ENCODE results near the gene P2RX6.

P2RX6 gene

DNA sequence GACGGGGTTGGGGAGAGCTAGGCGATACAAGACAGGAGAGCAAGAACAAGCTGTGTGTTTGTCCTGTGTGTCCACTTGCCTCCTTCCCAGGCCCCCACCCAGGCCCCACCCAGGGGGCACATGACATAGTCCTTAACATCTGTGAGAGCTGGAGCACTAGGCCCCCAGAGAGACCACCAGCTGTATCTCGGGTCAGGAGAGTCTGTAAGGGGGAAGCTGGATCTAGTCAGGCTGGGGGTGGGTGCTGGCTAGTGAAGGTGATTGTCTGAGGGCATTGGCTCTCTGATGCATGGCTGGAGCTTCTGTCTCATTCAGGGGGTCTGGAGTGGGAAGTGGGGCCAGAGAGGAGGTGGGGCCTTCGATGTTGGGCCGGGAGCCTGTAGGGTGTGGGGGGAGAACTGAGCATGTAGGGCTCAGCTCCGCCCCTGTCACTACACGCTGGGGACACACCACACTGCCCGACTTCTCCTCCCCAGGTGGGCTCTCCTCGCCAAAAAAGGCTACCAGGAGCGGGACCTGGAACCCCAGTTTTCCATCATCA, 571 bp downstream of the P2RX6 start:
- no peak for DNase-seq

DNA sequence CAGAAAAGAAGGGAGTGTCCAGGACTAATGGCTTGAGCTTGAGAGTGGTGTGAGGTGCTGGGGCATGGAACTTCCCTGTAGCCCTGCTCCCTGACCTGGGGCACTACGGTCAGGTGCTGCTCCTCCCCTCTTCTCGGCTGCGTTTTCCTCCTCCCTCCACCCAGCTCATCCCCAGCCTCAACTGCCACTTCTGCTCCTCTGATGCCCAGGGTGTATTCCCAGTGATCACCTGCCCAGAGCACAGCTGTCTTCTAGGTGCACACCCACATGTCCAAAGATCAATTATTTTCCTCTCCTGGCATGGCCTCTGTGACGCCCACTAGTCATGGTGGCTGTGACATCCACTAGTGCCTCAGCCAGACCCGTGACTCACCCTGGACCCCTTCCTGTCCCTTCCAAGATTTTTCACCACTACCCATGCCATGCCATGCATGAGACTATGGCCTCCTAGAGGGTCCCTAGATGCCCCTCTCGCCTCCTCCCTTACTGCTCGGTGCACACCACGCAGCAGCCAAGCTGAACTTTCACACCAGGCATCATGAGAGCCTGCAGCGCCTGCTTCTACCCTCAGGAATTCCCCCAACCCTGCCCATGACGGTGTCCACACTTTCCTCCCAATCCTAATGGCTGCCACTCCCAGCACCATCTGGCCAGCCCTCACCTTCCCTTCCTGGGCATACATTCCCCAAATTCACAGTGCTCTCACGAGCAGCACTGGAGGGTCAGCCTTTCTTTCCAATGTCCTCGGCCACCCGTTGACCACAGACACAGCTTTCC, 1.9 kb downstream of the P2RX6 start:
- no peak for DNase-seq

DNA sequence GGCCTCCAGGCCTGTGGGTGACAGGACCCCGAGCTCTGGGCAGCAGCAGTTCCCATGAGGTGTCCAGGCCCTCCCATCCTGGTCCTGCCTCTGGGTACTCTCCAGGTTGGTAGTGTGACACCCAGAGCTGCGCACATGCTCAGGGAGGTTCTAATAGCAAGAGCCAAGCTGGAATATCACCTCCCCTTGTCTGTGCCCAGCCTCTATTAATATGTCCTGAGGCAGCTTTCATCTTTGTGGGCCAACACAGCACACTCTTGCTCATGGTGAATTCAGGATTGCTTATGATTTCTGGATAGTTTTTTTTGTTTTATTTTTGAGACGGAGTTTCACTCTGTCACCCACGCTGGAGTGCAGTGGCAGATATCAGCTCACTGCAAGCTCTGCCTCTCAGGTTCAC, 3.3 kb downstream of the P2RX6 start:
- DNase-seq = no peak

DNA sequence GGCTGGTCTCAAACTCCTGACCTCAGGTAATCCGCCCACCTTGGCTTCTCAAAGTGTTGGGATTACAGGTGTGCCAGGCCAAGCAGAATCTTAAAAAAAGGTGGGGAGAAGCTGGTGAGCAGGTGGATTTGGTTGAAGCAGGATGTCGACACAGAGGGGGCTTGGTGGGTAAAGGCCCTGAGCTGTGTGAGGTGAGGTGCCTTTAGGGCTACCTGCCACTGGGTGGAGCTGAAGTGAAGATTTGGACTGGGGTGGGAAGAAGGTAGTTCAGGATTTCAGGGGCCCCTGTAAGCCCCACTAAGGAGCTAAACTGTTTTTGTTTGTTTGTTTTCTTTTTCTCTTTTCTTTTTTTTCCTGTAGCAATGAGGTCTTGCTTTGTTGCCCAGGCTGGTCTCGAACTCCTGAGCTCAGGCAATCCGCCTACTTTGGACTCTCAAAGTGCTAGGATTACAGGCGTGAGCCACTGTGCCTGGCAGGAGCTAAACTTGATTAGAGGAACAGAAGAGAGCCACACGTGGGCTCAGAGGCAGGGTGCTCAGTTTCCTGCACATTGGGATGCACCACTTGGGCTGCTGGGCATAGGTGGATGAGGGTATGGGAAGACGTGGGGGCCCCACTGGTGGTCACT, 6.0 kb downstream of the P2RX6 start:
- no peak for DNase-seq

DNA sequence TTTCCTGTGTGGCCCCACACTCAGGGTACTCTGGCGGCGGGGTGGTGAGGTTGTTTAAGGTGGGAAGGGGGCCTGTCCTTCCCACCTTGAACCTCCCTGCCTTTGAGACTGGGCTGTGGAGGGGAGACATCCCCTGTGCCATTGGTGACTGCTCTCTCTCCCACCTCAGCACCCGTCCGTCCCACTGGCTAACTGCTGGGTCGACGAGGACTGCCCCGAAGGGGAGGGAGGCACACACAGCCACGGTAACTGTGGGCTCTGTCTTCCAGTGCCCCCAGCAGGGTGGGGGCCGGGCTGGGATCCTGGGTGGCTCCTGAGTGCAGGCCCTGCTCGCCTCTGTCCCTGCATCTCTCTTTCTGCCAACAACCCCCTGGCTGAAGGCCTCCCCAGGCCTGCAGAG, 7.5 kb downstream of the P2RX6 start:
- DNase-seq = no peak

DNA sequence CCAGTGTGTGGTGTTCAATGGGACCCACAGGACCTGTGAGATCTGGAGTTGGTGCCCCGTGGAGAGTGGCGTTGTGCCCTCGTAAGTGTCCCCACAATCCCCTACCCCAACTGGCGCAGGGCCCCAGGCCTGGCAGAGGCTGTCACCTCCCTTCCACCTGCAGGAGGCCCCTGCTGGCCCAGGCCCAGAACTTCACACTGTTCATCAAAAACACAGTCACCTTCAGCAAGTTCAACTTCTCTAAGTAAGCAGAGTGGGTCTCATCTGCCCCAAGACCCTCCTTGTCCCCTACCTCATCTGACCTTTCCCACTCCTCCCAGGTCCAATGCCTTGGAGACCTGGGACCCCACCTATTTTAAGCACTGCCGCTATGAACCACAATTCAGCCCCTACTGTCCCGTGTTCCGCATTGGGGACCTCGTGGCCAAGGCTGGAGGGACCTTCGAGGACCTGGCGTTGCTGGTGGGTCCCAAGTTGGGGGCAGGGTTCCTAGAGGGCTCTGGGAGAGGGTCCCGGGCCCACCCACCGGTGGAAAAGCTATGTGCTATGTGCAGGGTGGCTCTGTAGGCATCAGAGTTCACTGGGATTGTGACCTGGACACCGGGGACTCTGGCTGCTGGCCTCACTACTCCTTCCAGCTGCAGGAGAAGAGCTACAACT, 8.1 kb downstream of the P2RX6 start:
- no peak for DNase-seq

DNA sequence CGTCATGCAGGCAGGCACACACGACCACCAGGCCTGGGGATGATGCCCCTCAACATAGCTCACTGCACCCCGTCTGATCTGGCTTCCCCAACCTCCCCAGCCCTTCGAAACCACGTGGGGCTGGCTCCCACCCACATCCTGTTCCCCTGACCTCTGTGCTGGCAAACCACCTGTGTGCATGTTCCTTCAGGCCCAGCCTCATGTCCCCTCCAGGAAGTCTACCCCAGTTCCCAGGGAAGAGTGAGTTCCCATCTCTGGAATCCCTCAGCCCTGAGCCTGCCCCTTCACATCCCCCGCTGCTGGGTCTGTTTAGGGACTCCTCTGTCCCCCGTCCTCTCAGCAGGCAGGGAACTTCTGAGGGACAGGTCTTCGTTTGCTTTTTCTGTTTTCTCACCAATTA, 10.3 kb downstream of the P2RX6 start:
- no peak for DNase-seq

DNA sequence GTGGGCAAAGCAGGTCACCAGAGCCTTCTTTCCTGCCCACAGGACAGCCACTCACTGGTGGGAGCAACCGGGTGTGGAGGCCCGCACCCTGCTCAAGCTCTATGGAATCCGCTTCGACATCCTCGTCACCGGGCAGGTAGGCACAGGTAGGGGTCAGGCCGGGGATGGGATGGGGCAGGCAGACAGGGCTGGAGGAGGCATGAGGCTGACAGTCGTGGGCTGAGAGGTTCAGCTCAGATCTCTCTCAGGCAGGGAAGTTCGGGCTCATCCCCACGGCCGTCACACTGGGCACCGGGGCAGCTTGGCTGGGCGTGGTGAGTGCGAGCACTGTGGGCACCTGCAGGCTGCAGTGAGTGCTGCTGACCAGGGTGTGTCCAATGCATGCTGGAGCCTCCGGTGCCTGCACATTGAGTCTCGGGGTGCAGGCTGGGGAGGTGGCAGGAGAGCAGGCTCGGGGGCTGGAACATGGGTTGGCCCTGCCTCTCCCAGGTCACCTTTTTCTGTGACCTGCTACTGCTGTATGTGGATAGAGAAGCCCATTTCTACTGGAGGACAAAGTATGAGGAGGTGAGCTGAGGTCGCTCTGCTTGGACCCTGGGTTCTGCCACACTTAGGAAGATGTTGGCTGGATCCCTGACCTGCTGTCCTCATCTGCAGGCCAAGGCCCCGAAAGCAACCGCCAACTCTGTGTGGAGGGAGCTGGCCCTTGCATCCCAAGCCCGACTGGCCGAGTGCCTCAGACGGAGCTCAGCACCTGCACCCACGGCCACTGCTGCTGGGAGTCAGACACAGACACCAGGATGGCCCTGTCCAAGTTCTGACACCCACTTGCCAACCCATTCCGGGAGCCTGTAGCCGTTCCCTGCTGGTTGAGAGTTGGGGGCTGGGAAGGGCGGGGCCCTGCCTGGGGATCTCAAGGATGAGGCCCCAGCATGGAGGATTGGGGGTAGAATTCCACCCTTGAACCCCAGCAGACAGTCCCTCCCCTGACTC, 11.1 kb downstream of the P2RX6 start:
- no peak for DNase-seq

DNA sequence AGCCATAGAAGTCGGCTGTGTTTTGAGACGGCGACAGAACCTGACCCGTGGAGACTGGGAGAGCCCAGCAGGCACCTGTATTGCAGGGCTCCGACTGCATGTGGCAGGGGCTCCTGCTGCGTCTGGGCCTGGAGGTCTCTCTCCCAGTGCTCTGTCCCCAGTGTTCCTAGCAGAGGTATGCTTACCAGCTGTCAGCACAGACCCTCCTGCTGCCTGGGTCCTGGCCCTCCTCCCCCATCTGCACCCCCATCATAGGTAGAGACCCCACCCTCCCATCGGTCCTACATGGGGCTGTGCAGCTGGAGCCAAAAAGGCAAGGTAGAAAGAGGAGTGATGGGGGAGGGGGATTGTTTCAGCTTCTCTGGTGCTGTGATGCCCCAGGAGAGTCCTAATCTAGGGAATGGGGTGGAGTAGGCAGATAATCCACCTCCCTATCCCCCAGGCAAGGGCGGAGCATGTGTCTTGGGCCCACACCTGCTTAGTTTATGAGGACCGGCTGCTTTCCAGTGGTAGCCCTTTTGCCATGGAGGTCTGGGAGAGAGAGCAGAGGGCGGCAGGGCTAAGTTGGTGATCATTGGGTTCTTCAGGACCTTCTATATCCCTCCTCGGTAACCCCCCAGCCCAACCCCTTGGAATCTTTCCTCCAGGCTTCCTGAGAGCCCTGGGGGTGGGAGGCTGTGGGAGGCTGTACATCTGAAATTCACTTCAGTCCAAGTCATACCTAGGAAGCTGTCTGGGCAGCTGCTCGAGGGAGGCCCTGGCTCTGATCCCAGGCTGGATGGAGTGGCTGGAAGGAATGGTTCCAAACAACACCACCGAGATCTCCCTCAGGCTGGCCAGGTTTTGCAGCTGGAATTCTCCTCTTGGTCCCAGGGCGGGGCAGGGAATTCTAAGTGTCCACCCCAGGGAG, 12.1 kb downstream of the P2RX6 start:
- DNase-seq = no peak

DNA sequence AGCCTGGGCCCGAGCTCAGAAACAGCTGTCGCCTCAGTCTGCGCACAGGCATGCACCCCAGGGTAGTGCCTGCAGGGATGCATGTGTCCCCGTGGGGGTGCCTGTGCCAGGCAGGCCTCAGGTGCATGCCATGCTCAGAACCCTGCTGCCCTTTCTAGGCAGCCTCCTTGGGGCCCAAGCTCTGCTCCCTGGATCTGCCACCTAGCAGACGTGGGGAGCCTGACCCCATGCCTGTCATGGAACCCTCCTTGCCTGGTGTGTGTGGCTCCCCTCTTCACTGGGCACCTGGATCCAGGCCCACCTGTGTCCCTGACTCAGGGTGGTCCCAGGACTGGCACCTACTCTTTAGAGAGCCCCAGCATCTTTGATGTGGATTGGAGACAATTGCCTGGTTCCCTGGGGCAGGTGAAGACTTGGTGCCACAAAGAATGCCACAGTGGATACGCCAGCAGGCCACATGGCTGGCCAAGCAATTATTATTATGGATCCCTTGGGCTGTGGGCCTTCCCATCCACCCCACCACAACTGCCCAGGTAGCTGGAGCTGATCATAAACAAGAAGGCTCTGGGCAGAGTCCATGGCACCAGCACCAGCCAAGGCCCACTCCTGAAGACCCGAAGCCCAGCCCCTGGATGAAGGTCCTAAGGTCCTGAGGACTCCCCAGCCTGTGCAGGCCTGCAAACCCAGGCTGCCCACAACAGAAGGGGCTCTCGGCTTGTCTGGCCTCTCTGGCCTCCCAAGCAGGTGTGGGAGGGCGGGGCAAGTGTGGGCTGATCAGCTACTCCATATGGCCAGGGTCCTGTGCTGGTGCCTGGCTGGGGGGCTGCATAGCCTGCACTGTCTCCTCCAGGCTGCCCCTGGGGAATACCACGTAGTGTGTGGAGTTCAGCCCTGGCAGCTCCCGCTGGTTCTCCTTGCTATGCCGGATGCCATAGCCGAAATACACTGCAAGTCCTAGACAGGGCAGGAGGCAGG, 13.6 kb downstream of the P2RX6 start:
- no peak for DNase-seq

DNA sequence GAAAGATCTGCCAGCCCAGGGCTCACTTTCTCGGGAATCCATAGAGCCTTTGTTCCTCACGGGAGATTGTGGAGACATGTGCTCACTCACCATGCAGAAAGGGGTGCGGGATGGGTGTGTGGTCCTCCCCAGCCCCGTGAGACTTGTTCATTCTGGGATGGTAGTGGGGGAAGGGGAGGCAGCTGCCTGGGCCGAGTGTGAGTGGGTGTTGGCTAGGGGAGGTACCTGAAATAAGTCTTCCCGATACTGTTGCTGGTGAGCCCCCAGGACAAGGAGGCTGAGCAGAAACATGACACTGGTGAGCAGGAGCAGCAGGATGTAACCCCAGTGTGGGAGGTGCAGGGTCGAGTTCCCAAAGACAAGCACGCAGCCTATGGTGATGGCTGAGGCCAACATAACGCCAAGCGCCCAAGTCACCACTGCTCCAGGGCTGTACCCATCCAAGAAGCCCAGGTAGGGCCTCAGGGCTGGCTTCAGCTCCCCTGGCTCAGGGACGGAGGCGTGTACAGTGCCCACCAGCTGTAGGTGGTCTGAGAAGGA, 14.6 kb downstream of the P2RX6 start:
- DNase-seq = no peak

DNA sequence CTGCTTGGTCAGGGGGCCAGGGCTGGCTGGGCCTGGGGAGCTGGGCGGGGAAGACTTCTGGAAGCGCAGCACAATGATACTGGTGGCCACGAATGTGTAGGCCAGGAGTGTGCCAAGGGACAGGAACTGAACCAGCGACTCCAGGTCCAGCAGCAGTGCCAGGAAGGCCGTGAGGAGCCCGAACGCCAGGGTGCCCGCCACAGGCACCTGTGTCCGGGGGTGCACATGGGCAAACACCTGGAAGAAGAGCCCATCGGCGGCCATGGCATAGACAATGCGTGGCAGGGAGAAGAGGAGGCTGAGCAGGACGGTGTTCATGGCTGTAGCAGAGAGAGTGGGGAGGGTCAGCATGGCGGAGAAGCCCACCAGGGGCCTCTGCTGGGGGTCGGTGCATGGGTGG, 15.1 kb downstream of the P2RX6 start:
- no peak for DNase-seq

DNA sequence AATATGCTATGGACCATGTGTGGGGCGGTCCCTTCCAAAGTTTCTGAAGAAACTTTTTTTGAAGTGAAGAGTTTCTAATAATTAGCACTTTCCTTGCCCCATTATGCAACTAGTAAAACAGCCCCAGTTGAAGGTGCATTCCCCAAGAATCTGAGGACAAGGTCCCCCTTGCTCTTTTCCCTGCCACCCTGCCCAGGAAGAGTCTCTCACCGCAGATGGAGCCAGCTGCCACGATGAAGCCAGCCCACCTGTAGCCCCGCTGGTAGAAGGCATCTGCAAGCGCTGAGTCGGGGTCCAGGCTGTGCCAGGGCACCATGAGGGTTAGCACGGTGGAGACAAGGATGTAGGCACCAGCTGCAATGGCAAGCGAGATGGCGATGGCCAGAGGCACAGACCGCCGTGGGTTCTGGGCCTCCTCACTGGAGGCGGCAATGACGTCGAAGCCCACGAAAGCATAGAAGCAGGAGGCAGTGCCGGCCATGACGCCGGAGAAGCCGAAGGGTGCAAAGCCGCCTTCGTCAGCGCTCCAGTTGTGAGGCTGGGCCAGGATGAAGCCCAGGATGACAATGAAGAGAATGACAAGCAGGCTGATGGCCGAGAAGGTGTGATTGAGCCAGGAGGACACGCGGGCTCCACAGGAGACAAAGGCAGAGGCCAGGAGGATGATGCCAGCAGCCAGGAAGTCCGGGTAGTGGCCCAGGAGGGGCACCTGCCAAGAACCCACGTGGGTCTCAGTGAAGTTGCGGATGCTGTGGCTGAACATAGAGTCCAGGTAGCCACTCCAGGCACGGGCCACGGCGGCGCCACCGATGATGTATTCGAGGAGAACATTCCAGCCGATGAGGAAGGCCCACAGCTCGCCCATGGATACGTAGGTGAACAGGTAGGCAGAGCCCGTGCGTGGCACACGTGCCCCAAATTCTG, 15.9 kb downstream of the P2RX6 start:
- no peak for DNase-seq

DNA sequence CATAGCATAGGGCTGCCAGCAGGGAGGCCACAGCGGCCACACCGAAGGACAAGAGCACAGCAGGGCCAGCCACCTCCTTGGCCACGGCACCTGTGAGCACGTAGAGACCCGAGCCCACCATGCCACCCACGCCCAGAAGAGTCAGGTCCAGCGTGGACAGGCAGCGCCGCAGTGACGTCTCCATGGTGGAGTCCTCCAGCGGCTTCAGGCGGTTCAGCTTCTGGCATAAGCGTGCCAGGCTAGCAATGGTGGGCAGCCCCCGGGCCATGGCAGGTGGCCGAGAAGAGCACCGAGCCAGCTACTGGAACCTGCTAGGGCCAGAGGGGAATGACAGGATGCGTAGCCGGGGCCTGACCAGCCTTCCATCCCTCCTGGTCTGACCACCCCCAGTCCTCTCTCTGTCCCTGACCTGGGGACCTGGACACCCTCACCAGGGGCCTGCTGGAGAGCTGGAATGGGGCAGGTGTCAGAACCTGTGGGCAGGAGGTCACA, 16.6 kb downstream of the P2RX6 start:
- DNase-seq = no peak

DNA sequence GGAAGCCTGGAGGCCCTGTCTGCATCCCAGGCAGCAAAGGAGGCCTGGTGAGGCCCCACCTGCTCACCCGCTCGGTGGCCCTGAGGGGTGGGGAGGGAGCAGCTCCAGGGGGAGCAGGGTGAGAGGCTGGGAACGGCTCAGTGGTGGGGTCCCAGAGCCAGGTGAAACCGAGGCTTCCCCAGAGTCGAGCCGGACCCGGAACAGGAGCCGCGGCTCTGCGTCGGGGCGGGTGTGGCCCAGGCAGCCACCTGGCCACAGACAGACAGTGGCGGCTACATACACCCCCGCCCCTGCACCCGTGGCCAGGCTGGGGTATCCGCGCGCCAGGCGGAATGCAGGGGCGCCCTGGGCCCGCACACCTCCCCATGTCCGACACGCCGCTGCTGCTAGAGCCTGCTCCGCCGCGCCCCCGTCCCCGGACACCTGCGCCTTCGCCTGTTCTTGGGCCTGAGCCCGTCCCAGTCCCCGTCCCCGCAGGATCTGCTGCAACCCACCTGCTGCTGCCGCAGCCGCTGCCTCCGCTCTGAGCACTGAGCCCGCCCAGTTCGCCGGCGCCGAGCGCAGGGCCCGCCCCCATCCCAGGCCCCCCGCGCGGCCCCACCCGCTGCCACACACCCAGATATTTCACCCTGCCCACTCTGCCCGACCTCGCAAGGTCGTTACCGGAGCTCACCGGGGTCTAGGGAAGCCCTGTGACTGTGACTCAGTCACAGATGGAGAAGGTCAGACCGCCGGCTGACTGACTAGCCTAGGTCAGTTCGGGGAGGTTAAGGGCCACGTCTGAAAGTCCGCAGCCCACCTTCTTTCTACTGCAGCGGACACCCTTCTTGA, 17.3 kb downstream of the P2RX6 start, which contains the start of gene SLC7A4:
TSS of gene SLC7A4 (minus strand) at position 525 of the 831 bp plus-strand sequence. CDS start 749 bp downstream, outside the sequence.
- no peak for DNase-seq

DNA sequence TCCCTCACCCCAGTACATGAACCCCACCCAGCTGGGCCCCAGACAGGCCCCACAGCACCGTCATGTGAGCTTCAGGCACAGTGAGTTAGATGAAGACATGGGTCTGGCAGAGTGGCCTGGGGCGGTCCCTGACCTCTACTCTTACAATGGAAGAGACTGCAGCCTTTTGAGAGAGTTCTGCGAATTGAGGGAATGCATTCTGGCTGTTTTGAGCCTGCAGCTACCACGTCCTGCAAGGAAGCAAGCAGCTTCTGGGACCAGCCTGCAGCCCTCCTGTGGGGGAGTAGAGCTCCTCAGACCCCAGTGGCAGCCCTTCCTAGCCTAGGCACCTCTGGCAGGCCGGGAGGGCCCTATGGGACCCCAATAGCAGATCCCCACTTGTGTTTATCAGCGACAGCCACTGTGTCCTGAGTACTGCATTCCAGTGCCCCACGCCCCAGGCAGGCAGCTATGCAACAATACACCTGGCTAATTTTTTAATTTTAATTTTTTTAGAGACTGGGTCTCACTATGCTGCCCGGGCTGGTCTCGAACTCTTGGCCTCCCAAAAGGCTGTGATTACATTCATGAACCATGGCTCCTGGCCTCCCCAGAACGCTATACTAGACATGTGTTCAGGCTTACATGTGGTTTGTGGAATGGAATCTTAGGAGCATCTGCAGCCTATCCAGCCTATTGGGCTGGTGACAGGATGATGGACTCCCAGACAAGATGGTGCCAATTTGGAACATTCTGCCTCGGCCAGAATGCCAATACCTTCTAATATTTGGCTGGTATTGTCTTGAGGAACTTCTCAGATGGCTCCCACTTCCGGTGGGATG, 18.1 kb downstream of the P2RX6 start:
- DNase-seq = no peak

DNA sequence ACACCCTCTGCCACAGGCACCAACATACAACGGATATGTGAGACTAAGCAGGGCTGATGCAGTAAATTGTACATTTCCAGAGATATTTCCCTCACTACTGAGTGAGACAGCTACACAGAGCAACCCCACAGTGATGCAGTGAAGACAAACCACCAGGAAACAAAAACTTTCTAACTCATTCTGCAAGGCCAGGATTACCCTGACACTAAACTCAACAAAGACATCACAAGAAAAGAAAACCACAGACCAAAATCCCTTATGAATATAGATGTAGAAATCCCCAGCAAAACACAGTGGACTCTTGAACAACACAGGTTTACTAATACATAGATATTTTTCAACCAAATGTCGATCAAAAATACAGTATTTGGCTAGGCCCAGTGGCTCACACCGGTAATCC, 18.9 kb downstream of the P2RX6 start:
- no peak for DNase-seq
